Upper lobe of left lung (tissue), 6 donors: ENCODE measurements around the gene TATDN2. TPM values are rescaled to one million over a fixed set of nuclear protein-coding genes. Genes with fewer than 3 reads are reported as not detected.
"Not testable (repeated sequence)": the region's sequence is repeated elsewhere in the genome, so short reads cannot be mapped to it uniquely, and the experiment has no call there.

ENCODE experiments used
- ATAC-seq, 2 donors: fragments of 200-7000 bp; cut with Tn5 transposase; one replicate each; pipeline ENCODE4 v1.9.1; 2022; ENCODE audit warnings: mild to moderate bottlenecking in 2 of 2, moderate library complexity in 2 of 2; ENCODE audit not compliant: low FRiP score in 2 of 2
- DNase-seq, 2 donors: peaks; one replicate each; pipeline ENCODE4 v3.0.0-alpha.2; 2019 to 2020
- H3K27ac ChIP-seq, 4 donors: fragments of 200-600 bp; sonication (generic); one replicate each; pipeline ENCODE4 v1.5.1; 2016 to 2019
- H3K27me3 ChIP-seq, 4 donors: fragments of 200-600 bp; sonication (generic); one replicate each; pipeline ENCODE4 v1.5.1; 2017 to 2019
- H3K36me3 ChIP-seq, 4 donors: fragments of 200-600 bp; sonication (generic); one replicate each; pipeline ENCODE4 v1.5.1; 2016 to 2019
- H3K4me1 ChIP-seq, 4 donors: fragments of 200-600 bp; sonication (generic); one replicate each; pipeline ENCODE4 v1.5.1; 2018 to 2019
- H3K4me3 ChIP-seq, 4 donors: fragments of 200-600 bp; sonication (generic); one replicate each; pipeline ENCODE4 v1.5.1; 2017 to 2019; ENCODE audit warnings: mild to moderate bottlenecking in 2 of 4, moderate library complexity in 1 of 4
- H3K9me3 ChIP-seq, 4 donors: fragments of 200-600 bp; sonication (generic); one replicate each; pipeline ENCODE4 v1.5.1; 2018 to 2019
- CTCF ChIP-seq, 6 experiments: fragments of 450-650 bp in 4 of 6; fragments of 200-600 bp in 2 of 6; sonication (generic) in 2 of 6; IDR thresholded peaks; one replicate each; pipeline ENCODE4 v1.5.1; 2016 to 2019; ENCODE audit warnings: antibody characterized with exemption in 6 of 6
- EP300 ChIP-seq, 4 donors: sonication (generic); formaldehyde crosslinking; IDR thresholded peaks; one replicate each; pipeline ENCODE4 v1.5.1; 2017; ENCODE audit warnings: antibody characterized with exemption in 4 of 4, control low read depth in 2 of 4
- POLR2A ChIP-seq, 4 donors: fragments of 450-650 bp; IDR thresholded peaks; one replicate each; pipeline ENCODE4 v1.5.1; 2016 to 2017; ENCODE audit warnings: antibody characterized with exemption in 4 of 4, mild to moderate bottlenecking in 2 of 4
- POLR2AphosphoS5 ChIP-seq, 2 donors: sonication (generic); formaldehyde crosslinking; IDR thresholded peaks; one replicate each; pipeline ENCODE4 v1.5.1; 2017; ENCODE audit warnings: antibody characterized with exemption in 2 of 2
- WGBS, 2 donors: methylation state at CpG; one replicate each; pipeline ENCODE4 v1.1.5; 2017 to 2018; 5-methylcytosine and 5-hydroxymethylcytosine counted together
- total RNA-seq, 6 donors: library from RNA; depleted of rRNA in 4 of 6; stranded (reverse); fragments of >200 nt in 4 of 6; gene quantifications; one replicate each; pipeline versions ENCODE4 v1.1.0 to v1.2.1, GENCODE V29; 2016 to 2021
- donor health status: DM: no; HTN: no; CAD: no; lungs with moderate emphysema.
- donor health status: DM: no; HTN: yes; CAD: no; lungs with severe emphysema.

The TATDN2 gene
- total RNA-seq, 6 donors from 2014 or later: 20.3 to 34.6 (median 26.0) TPM

- peaks cover 0 to 12% (median 8%) of the 10 kb centered on the region in 4 donors for H3K4me1 ChIP-seq
- peak within 1 kb of the TSS in 1 of 4 donors; percentile 5 for H3K4me3 ChIP-seq
- DNase-seq: peak in 1 of 2 donors; percentile 59
- no peaks in the 10 kb centered on the region for H3K27me3 ChIP-seq
- H3K36me3 ChIP-seq: peaks cover 0 to 28% (median 17%) of the 10 kb centered on the region in 4 donors
- WGBS, 2 donors: 39 to 40% methylated on average over 12 of the region's 12 CpGs
- TF ChIP-seq POLR2A (IDR thresholded peaks at IDR 0.05) (no peak), CTCF (IDR thresholded peaks at IDR 0.05) (no peak), POLR2AphosphoS5 (IDR thresholded peaks at IDR 0.05) (no peak), EP300 (IDR thresholded peaks at IDR 0.05) (no peak)
- peak within 1 kb of the TSS; percentile 11 to 70 (median 51) for H3K27ac ChIP-seq
- ATAC-seq: peak in 1 of 2 donors; percentile 48
- no peaks in the 10 kb centered on the region for H3K9me3 ChIP-seq
Measured at GRCh38 chr3:10292505-10293419, 44.5 kb downstream of the TATDN2 start, which contains the start of gene GHRL. Gene GHRL (minus strand): TSS chr3:10292947. CDS start chr3:10290180, 2,767 bp downstream.

- DNase-seq (no peak), ATAC-seq (no peak)
- H3K27ac ChIP-seq: no peak overlapping the region
- WGBS, 2 donors: 80 to 82% methylated on average over 12 of the region's 12 CpGs
- H3K27me3 ChIP-seq: no peaks in the 10 kb centered on the region
- H3K36me3 ChIP-seq: peaks cover 0 to 23% (median 11%) of the 10 kb centered on the region in 4 donors
- TF ChIP-seq POLR2A (IDR thresholded peaks at IDR 0.05) (no peak), POLR2AphosphoS5 (IDR thresholded peaks at IDR 0.05) (no peak), EP300 (IDR thresholded peaks at IDR 0.05) (no peak), CTCF (IDR thresholded peaks at IDR 0.05) (no peak)
- no peaks in the 10 kb centered on the region for H3K9me3 ChIP-seq
- H3K4me1 ChIP-seq: peaks cover 0 to 12% (median 8%) of the 10 kb centered on the region in 4 donors
- no peak overlapping the region for H3K4me3 ChIP-seq
Measured at GRCh38 chr3:10294030-10294586, 45.8 kb downstream of the TATDN2 start.

GRCh38 chr3:10298064-10298463, 49.8 kb downstream of the TATDN2 start:
- WGBS, 2 donors: no CpG with 5 or more reads among the region's 1 CpG
- not testable (repeated sequence) for DNase-seq, H3K9me3 ChIP-seq, H3K4me3 ChIP-seq, H3K27me3 ChIP-seq, H3K4me1 ChIP-seq, H3K27ac ChIP-seq, ATAC-seq
- peaks cover 15 to 56% (median 42%) of the 10 kb centered on the region in 4 donors for H3K36me3 ChIP-seq

- no peak for ATAC-seq
- peaks cover 23 to 68% (median 54%) of the 10 kb centered on the region in 4 donors for H3K36me3 ChIP-seq
Measured at GRCh38 chr3:10299175-10299574, 50.9 kb downstream of the TATDN2 start.

More at GRCh38 chr3:10299175-10299574, 50.9 kb downstream of the TATDN2 start:
- Histone ChIP-seq H3K4me3 (no peak overlapping the region), H3K27ac (no peak overlapping the region), H3K27me3 (no peaks in the 10 kb centered on the region), H3K9me3 (no peaks in the 10 kb centered on the region), H3K4me1 (no peaks in the 10 kb centered on the region)
- WGBS, 2 donors: 95 to 100% methylated on average over 2 of the region's 2 CpGs
- no peak for DNase-seq
- TF ChIP-seq EP300 (IDR thresholded peaks at IDR 0.05) (no peak), POLR2A (IDR thresholded peaks at IDR 0.05) (no peak), CTCF (IDR thresholded peaks at IDR 0.05) (no peak), POLR2AphosphoS5 (IDR thresholded peaks at IDR 0.05) (no peak)
